Upper lobe of left lung (tissue), 4 donors: ENCODE measurements around the gene HIPK4.

Experiments
- CTCF ChIP-seq, 6 experiments: fragments of 450-650 bp in 4 of 6; fragments of 200-600 bp in 2 of 6; sonication (generic) in 2 of 6; IDR thresholded peaks; one replicate each; pipeline ENCODE4 v1.5.1; 2016 to 2019; ENCODE audit warnings: antibody characterized with exemption in 6 of 6
- EP300 ChIP-seq, 4 donors: sonication (generic); formaldehyde crosslinking; IDR thresholded peaks; one replicate each; pipeline ENCODE4 v1.5.1; 2017; ENCODE audit warnings: antibody characterized with exemption in 4 of 4, control low read depth in 2 of 4
- POLR2A ChIP-seq, 4 donors: fragments of 450-650 bp; IDR thresholded peaks; one replicate each; pipeline ENCODE4 v1.5.1; 2016 to 2017; ENCODE audit warnings: antibody characterized with exemption in 4 of 4, mild to moderate bottlenecking in 2 of 4
- POLR2AphosphoS5 ChIP-seq, 2 donors: sonication (generic); formaldehyde crosslinking; IDR thresholded peaks; one replicate each; pipeline ENCODE4 v1.5.1; 2017; ENCODE audit warnings: antibody characterized with exemption in 2 of 2

GRCh38 chr19:40398417-40399131 lies 8.6 kb upstream of the HIPK4 start:
- TF ChIP-seq CTCF (IDR thresholded peaks at IDR 0.05): no peak
- TF ChIP-seq EP300 (IDR thresholded peaks at IDR 0.05): no peak
- TF ChIP-seq POLR2A (IDR thresholded peaks at IDR 0.05): no peak
- no peak for TF ChIP-seq POLR2AphosphoS5 (IDR thresholded peaks at IDR 0.05)
